Caco-2 (cell line): ENCODE data around the gene TMEM250. TPM values are rescaled to one million over a fixed set of nuclear protein-coding genes. Genes with fewer than 3 reads are reported as not detected.

Experiments used
- BruUV-seq: library from RNA; stranded (reverse); fragments of 400-500 nt; replicated peaks from 2 replicates; lab custom pipeline; 2021; lab: Mats Ljungman, UMichigan
- CTCF ChIA-PET: fragments of 300-600 bp; sonication (Branson Sonifier 250); formaldehyde crosslinking; loops from one replicate; lab custom pipeline; 2022; ENCODE audit warnings: antibody characterized with exemption; lab: Charles Lee
- POLR2A ChIA-PET: fragments of 300-600 bp; sonication (Branson Sonifier 250); formaldehyde crosslinking; loops from one replicate; lab custom pipeline; 2022; ENCODE audit warnings: antibody characterized with exemption; lab: Charles Lee
- DNase-seq, 2 experiments: peaks; one replicate each; pipeline versions ENCODE4 v3.0.0 to v3.0.0-alpha.2; 2020 to 2022
- H3K27me3 ChIP-seq: replicated peaks from 2 replicates; pipeline ENCODE4 v1.6.0; 2011; ENCODE audit warnings: low read length; ENCODE audit not compliant: control insufficient read depth, insufficient read depth
- H3K36me3 ChIP-seq: 2 replicates; pipeline ENCODE4 v1.5.1; 2011; ENCODE audit warnings: low read length; ENCODE audit not compliant: control insufficient read depth, insufficient read depth
- H3K4me1 ChIP-seq: fragments of 250-450 bp; sonication (Bioruptor Pico); 2 replicates; pipeline ENCODE4 v1.5.1; 2020; ENCODE audit warnings: mild to moderate bottlenecking
- H3K4me3 ChIP-seq: 2 replicates; pipeline ENCODE4 v1.5.1; 2011; ENCODE audit warnings: low read depth, mild to moderate bottlenecking, control low read depth, low read length
- H3K9me3 ChIP-seq: fragments of 250-450 bp; sonication (Bioruptor Pico); 2 replicates; pipeline ENCODE4 v1.5.1; 2020; ENCODE audit warnings: mild to moderate bottlenecking, moderate library complexity
- H3K27ac Mint-ChIP-seq: one replicate; pipeline ENCODE4 v1.8.0; 2022; ENCODE audit warnings: mixed read lengths; ENCODE audit not compliant: unreplicated experiment
- H3K27me3 Mint-ChIP-seq: one replicate; pipeline ENCODE4 v1.8.0; 2022; ENCODE audit warnings: mixed read lengths; ENCODE audit not compliant: insufficient read depth, unreplicated experiment
- H3K36me3 Mint-ChIP-seq: one replicate; pipeline ENCODE4 v1.8.0; 2022; ENCODE audit warnings: mild to moderate bottlenecking, mixed read lengths; ENCODE audit not compliant: insufficient read depth, unreplicated experiment
- H3K4me1 Mint-ChIP-seq: one replicate; pipeline ENCODE4 v1.8.0; 2022; ENCODE audit warnings: low read depth, mixed read lengths; ENCODE audit not compliant: unreplicated experiment
- H3K4me3 Mint-ChIP-seq: one replicate; pipeline ENCODE4 v1.8.0; 2022; ENCODE audit warnings: mild to moderate bottlenecking, moderate library complexity, mixed read lengths; ENCODE audit not compliant: unreplicated experiment
- H3K9me3 Mint-ChIP-seq: one replicate; pipeline ENCODE4 v1.8.0; 2022; ENCODE audit warnings: mixed read lengths; ENCODE audit not compliant: unreplicated experiment
- intact Hi-C: fragments of 100-400 bp; cut with micrococcal nuclease; formaldehyde crosslinking; loops from one replicate; pipeline ENCODE4 v1.10.0; 2022; ENCODE audit not compliant: unreplicated experiment
- total RNA-seq: library from RNA; stranded (reverse); gene quantifications from 2 replicates; pipeline ENCODE4 v1.2.3, GENCODE V29; 2022
- TF ChIP-seq, protein P1 (sequence below), 2 experiments: fragments of 200-600 bp in 1 of 2; IDR thresholded peaks; 1 replicate in 1 of 2; 2 replicates in 1 of 2; pipeline versions ENCODE4 v1.5.1 to v1.8.0; 2011 to 2022; ENCODE audit warnings: antibody characterized with exemption in 1 of 2, control low read depth in 1 of 2, inconsistent platforms in 1 of 2, low read depth in 1 of 2, low read length in 1 of 2, mild to moderate bottlenecking in 1 of 2, moderate library complexity in 1 of 2; ENCODE audit not compliant: insufficient read depth in 1 of 2, severe bottlenecking in 1 of 2, unreplicated experiment in 1 of 2

TMEM250 gene
- total RNA-seq, 1 experiment from 2014 or later, result 38.2 TPM

DNA sequence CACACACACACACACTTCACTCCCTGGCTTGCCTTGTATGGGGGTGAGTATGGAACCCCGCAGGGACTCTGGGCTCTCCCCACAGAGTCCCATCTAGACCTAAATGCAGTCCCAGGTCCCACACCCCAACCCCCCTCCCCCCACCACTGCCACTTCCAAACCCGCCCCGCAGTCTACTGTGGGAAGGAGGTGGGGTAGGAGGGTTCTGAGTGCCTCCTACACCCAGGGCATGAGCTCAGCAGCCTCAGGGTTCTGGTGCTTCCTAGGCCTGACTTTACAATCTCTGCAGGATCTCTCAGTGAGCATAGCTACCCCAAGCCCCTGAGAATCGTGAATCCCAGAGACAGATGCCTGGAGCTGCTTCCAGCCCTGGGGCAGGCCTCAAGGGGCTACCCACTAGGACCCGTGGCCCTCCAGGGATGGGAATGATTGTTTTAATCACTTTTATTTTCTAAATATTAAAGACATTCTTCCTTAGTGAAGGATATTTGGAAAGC, 22.1 kb downstream of the TMEM250 start:
- ChIA-PET POLR2A (interaction anchor here (0.6 kb wide), 1 partner anchor 642 kb away, joined by 4 read pairs; no protein-coding TSS in a partner anchor), CTCF (no interaction called here)
- DNase-seq, result no peak
- Mint-ChIP-seq H3K4me1 (peaks cover 5% of the 10 kb centered on the region), H3K4me3 (peak overlapping the region; percentile 60), H3K36me3 (peaks cover 9% of the 10 kb centered on the region), H3K27ac (no peak overlapping the region), H3K9me3 (no peaks in the 10 kb centered on the region), H3K27me3 (no peaks in the 10 kb centered on the region)
- BruUV-seq, result no TSS peak
- intact Hi-C loops, result no loop called here
- no peaks in the 10 kb centered on the region for H3K36me3 ChIP-seq
- peaks cover 18% of the 10 kb centered on the region for H3K4me1 ChIP-seq
- H3K27me3 ChIP-seq, result no peaks in the 10 kb centered on the region
- TF ChIP-seq, protein P1, sequence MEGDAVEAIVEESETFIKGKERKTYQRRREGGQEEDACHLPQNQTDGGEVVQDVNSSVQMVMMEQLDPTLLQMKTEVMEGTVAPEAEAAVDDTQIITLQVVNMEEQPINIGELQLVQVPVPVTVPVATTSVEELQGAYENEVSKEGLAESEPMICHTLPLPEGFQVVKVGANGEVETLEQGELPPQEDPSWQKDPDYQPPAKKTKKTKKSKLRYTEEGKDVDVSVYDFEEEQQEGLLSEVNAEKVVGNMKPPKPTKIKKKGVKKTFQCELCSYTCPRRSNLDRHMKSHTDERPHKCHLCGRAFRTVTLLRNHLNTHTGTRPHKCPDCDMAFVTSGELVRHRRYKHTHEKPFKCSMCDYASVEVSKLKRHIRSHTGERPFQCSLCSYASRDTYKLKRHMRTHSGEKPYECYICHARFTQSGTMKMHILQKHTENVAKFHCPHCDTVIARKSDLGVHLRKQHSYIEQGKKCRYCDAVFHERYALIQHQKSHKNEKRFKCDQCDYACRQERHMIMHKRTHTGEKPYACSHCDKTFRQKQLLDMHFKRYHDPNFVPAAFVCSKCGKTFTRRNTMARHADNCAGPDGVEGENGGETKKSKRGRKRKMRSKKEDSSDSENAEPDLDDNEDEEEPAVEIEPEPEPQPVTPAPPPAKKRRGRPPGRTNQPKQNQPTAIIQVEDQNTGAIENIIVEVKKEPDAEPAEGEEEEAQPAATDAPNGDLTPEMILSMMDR (IDR thresholded peaks at IDR 0.05; ENCODE audit: insufficient read depth in 1 of 2, low read depth in 1 of 2, low read length in 1 of 2, severe bottlenecking in 1 of 2, unreplicated experiment in 1 of 2), result no peak
- no peaks in the 10 kb centered on the region for H3K9me3 ChIP-seq
- no peak overlapping the region for H3K4me3 ChIP-seq

- H3K9me3 ChIP-seq, result no peaks in the 10 kb centered on the region
- H3K27me3 ChIP-seq, result no peaks in the 10 kb centered on the region
- peak; percentile 64 to 81 for DNase-seq
- H3K36me3 Mint-ChIP-seq, result peaks cover 9% of the 10 kb centered on the region
- H3K36me3 ChIP-seq, result no peaks in the 10 kb centered on the region
- peaks cover 5% of the 10 kb centered on the region for H3K4me1 Mint-ChIP-seq
- H3K27ac Mint-ChIP-seq, result no peak within 1 kb of the TSS
- TF ChIP-seq, protein P1 (IDR thresholded peaks at IDR 0.05; ENCODE audit: insufficient read depth in 1 of 2, low read depth in 1 of 2, low read length in 1 of 2, severe bottlenecking in 1 of 2, unreplicated experiment in 1 of 2), result no peak
- no peaks in the 10 kb centered on the region for H3K9me3 Mint-ChIP-seq
- H3K4me1 ChIP-seq, result peaks cover 14% of the 10 kb centered on the region
- H3K4me3 Mint-ChIP-seq, result peak within 1 kb of the TSS; percentile 76
- CTCF ChIA-PET, result interaction anchor here (0.6 to 1.4 kb wide), 3 partner anchors 22 to 127 kb away, joined by 3 to 5 read pairs (median 5); no protein-coding TSS in a partner anchor
- H3K4me3 ChIP-seq, result peak within 1 kb of the TSS; percentile 44
- POLR2A ChIA-PET, result interaction anchor here (0.5 to 2.0 kb wide), 2 partner anchors 23 to 633 kb away, joined by 4 to 6 read pairs; partner anchors contain the start of gene TMEM250
- no TSS peak for BruUV-seq
- intact Hi-C loops, result loop anchor here (2.0 kb wide), 1 partner anchor 23 kb away; the partner anchor contains the start of gene TMEM250
- H3K27me3 Mint-ChIP-seq, result no peaks in the 10 kb centered on the region
Observed at GRCh38 chr9:136095070-136096058, 23.3 kb downstream of the TMEM250 start, which contains the start of gene NACC2. TSS of gene NACC2 (minus strand) at chr9:136095289. CDS start at chr9:136050521, 44,768 bp downstream.
